ENCODE data around the gene RNF38.

The RNF38 gene

GRCh38 chr9:36382484-36382883 is 17.6 kb downstream of the RNF38 start:
- no peak overlapping the region for H3K4me3 ChIP-seq (ENCODE audit: low read depth, low read length)
- no peak for DNase-seq (ENCODE audit: low read depth, low spot score)
- CTCF ChIA-PET = interaction anchor here (2.0 kb wide), 1 partner anchor 54 kb away, joined by 4 read pairs; no protein-coding TSS in a partner anchor
- TF ChIP-seq CTCF (IDR thresholded peaks at IDR 0.05; ENCODE audit: insufficient read depth, low read length, missing control alignments) = no peak
- POLR2A ChIA-PET = no interaction called here

GRCh38 chr9:36364577-36364976 is 35.5 kb downstream of the RNF38 start:
- TF ChIP-seq CTCF (IDR thresholded peaks at IDR 0.05; ENCODE audit: insufficient read depth, low read length, missing control alignments) = no peak
- DNase-seq (ENCODE audit: low read depth, low spot score) = no peak
- CTCF ChIA-PET = interaction anchor here (0.9 to 1.0 kb wide), 2 partner anchors 36 to 42 kb away, joined by 3 to 4 read pairs; no protein-coding TSS in a partner anchor
- H3K4me3 ChIP-seq (ENCODE audit: low read depth, low read length) = no peak overlapping the region
- POLR2A ChIA-PET = no interaction called here

- TF ChIP-seq CTCF (IDR thresholded peaks at IDR 0.05; ENCODE audit: insufficient read depth, low read length, missing control alignments) = no peak
- ChIA-PET POLR2A (no interaction called here), CTCF (interaction anchor here (0.9 kb wide), 1 partner anchor 35 kb away, joined by 3 read pairs; no protein-coding TSS in a partner anchor)
- no peak overlapping the region for H3K4me3 ChIP-seq (ENCODE audit: low read depth, low read length)
- DNase-seq (ENCODE audit: low read depth, low spot score) = no peak
These were observed 36.6 kb downstream of the RNF38 start for GRCh38 chr9:36363448-36363847.

- CTCF ChIA-PET = interaction anchor here (1.5 kb wide), 1 partner anchor 11 kb away, joined by 3 read pairs; no protein-coding TSS in a partner anchor
- POLR2A ChIA-PET = no interaction called here
- H3K4me3 ChIP-seq (ENCODE audit: low read depth, low read length) = no peak overlapping the region
- no peak for TF ChIP-seq CTCF (IDR thresholded peaks at IDR 0.05; ENCODE audit: insufficient read depth, low read length, missing control alignments)
- no peak for DNase-seq (ENCODE audit: low read depth, low spot score)
These were observed 41.6 kb downstream of the RNF38 start for GRCh38 chr9:36358486-36358885.

- POLR2A ChIA-PET = no interaction called here
These were observed 42.4 kb downstream of the RNF38 start for GRCh38 chr9:36357639-36358038.

GRCh38 chr9:36346569-36346968 is 53.5 kb downstream of the RNF38 start:
- POLR2A ChIA-PET = no interaction called here
- CTCF ChIA-PET = interaction anchor here (1.1 to 10.6 kb wide), 2 partner anchors 17 to 97 kb away, joined by 3 to 97 read pairs; no protein-coding TSS in a partner anchor
- no peak overlapping the region for H3K4me3 ChIP-seq (ENCODE audit: low read depth, low read length)
- TF ChIP-seq CTCF (IDR thresholded peaks at IDR 0.05; ENCODE audit: insufficient read depth, low read length, missing control alignments) = no peak
- DNase-seq (ENCODE audit: low read depth, low spot score) = no peak

More at GRCh38 chr9:36357639-36358038, 42.4 kb downstream of the RNF38 start:
- no peak overlapping the region for H3K4me3 ChIP-seq (ENCODE audit: low read depth, low read length)
- TF ChIP-seq CTCF (IDR thresholded peaks at IDR 0.05; ENCODE audit: insufficient read depth, low read length, missing control alignments) = no peak
- DNase-seq (ENCODE audit: low read depth, low spot score) = no peak
- CTCF ChIA-PET = interaction anchor here (0.9 to 1.9 kb wide), 3 partner anchors 29 to 275 kb away, joined by 3 to 5 read pairs (median 4); no protein-coding TSS in a partner anchor

Measured in AG04449 (cell line).